ENCODE data around the gene PJVK.
"Not testable (repeated sequence)": the region's sequence is repeated elsewhere in the genome, so short reads cannot be mapped to it uniquely, and the experiment has no call there.

PJVK gene

DNA sequence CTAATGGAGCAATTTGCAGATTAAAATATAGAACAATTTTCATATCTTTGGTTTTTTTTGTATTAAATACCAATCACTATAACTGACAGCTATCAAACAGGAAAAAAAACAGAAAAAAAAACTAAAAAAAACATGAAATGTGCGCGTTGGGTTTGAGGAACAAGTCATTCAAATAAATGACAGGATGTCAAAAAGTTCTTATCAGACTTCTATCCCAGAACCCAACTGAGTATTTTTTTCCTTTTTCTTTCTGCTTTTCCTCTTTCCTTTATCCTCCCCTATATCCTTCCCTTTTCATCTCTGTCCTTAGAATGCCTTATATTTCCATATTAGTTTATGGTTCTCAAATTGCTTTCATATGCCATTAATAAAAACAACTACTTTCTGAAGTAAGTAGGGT, 14.5 kb upstream of the PJVK start:
- DNase-seq: no peak

DNA sequence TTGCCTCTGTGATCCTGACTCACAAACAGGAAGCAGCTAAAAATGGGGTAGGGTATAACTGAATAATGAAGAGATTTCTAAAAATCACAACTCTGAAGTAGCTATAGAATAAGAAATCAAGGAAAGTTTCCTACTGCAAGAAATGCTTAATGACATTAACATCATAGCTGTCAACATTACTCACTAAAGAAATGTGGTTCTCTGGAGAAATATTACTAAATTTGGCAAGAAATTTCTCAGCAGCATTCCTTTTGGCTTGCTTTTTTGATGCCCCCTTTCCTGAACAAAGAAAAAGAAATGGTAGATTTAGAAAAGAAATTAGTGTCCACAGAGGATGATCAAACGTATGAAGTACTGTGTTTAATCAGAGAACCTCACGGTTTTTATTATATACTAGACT, 9.8 kb upstream of the PJVK start:
- no peak for DNase-seq

DNA sequence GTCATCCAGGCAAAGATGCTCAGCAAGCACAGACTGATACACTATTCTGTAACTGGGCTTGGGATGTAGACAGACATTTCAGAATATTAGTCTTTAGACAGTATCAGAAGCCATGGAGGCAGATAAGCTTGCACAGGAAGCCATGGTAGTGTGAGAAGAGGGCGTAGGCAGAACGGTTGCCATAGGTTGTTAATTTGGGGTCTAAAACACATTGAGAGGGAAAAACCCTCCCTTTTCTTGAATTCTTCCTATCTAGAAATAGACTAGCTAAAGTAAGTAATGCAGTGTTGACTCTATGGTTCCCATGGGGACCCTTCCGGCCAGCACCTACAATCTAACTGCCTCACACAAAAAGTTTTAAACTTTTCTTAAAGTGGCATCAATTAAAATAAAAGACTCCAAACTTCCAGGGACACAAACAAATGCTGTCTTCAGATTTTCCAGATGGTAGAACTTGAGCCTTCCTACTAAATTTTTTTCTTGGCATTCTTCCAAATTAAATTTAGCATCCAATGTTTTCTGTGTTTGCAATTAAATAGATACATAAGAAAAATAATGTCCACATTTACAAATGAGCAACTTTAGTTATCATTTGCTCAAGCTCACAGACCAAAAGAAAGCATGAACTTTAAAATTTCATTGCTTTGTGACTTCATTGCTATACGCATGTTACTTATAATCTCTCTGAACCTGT, 2.1 kb upstream of the PJVK start:
- DNase-seq: no peak

DNA sequence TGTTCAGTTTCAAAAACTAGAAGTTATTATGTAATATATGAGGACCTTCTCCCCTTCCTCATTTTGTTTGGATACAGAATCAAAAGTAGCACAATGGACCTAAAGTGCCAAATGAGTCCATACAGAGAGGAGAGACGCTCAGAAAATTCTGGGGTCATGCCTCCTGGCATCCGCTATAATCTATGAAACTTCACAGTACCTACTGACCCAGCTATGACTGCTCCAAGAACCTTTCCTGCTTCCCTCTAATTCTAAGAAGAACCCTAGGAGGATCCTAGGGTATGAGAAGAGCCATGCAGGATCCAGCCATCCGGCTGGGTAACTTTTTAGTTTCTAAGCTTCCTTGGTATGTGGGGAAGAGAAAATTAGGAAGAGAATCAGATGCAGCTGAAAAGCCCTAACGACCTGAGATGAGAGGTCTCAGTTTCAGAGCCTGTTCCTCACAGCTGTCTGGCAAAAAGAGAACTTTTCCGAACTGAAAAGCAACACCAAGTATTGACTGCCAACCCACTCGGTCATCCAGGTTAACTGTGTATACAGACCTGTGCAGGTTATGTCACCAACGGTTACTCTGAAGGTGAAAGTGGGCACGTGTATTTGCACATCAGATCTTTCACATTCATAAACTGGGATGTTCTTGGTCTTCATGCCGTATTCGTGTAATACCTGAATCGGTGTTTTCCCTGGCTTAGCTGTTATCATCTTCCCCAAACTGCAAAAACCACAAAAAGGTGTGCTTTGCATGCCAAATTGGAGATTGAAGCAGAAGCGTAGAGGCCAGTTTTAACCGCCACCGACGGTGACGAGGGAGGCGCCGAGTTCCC, 1.3 kb upstream of the PJVK start:
- DNase-seq: no peak

DNA sequence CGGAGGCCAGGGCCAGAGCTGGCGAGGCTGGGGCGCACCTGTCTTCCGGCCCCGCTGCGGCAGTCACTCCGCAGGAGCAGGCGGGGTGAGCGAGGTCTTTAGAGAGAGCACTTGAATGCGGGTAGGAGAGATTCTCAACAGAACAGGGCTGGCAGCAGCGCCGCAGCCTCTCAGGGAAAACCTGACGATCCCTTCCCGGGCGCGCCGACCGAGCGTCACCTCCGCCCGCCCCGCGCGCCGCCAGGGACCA, 729 bp upstream of the PJVK start:
- DNase-seq: peak in 1 of 2 experiments; percentile 20

- no peak for DNase-seq
Measured at GRCh38 chr2:178452334-178452733, 1.2 kb downstream of the PJVK start.

DNA sequence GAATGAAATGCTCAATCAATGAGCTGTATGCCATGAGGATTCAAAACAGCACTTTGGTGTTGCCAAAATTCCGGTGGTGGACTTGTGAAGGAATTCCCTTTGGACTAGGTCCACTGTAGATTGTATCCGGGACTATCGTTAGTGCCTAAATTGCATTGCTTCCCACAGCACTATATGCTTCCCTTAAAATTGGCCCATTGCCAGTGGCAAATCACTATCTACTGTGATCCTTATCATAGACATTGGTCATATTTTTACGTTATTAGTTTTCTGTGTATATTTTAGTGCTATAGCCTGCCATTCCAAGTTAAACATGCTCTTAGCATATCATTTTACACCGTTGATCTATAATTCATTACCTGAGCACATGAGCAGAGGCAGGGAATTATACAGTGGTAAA, 1.7 kb downstream of the PJVK start:
- DNase-seq: no peak

GRCh38 chr2:178455947-178456346, 4.8 kb downstream of the PJVK start:
- DNase-seq: no peak

DNA sequence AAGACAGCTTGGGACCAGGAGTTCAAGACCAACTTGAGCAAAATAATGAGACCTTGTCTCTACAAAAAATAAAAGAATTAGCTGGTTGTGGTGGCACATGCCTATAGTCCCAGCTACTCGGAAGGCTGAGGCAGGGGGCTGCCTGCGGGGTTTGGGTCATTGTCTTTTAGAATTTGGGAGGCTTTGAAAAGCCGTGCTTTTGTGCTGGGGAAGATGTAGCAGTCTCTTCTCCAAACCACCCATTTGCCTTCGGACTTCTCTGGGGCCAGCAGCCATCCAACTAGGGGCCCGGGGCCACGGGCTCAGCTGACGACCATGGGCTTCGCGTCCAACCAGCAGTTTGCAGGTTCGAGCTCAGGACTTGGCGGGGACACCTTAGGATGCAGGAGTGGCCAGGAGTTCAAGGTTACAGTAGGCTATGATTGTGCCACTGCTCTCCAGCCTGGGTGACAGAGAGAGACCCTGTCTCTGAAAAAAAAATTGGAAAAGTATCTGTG, 6.3 kb downstream of the PJVK start:
- DNase-seq: no peak

DNA sequence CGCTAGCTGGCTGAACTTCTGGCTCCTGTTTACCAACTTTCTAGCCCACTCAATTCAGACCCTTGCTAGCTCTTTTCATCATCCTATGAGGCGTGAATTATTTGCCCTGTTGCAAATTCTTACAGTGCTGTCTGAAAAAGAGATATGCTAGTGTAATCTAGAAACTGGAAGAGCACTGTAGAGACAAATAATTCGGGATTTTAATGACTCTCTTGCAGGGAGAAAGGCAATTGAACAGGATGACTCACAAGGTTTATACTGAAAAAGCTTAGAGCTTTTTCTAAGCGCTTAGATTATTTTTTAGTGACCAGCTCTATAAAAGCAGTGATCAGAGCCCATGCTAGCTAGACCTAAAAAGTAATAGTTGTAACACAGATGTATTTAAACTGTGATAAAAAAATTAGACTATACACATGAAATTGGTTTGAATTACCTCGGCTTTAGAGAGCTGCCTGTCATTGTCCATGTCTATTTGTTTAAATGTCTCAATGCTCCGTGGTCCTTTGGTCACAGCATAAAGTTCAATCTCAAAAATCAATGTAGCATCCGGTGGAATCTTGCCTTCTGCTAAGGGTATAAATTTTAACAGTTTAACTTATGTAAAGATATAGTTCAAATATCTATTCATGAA, 18.2 kb downstream of the PJVK start:
- no peak for DNase-seq

DNA sequence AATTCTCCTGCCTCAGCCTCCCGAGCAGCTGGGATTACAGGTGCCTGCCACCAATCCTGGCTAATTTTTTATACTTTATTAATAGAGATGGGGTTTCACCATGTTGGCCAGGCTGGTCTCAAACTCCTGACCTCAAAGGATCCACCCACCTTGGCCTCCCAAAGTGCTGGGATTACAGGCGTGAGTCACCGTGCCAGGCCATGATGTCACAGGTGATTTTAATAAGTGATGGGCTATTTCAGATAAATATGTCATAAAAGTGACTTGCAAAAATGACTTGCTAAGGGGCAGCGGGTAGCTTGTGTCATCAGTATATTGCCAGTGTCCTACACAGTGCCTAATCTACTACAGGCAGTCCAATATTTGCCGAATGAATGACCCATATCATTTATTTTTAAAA, 20.1 kb downstream of the PJVK start:
- not testable (repeated sequence) for DNase-seq

- DNase-seq: no peak
Measured at GRCh38 chr2:178473373-178473772, 22.2 kb downstream of the PJVK start.

DNA sequence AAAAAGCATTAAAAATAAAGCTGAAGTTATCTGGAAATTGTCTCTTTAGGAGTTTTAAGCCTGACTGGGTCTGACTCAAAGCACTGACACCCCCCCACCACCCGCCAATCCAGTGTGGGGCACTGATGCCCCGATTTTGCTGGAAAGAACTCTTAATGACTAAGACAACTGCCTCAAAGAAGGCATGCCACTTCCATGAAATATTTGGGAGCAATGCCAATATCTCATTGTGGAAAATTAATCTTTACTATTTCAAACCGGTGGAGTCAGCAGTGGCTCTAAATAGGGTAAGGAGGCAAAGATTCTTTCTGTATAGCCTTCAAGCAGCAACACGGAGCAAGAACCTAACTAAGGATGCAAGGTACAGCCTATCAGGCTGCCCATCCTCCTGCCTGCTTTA, 22.8 kb downstream of the PJVK start:
- no peak for DNase-seq

DNA sequence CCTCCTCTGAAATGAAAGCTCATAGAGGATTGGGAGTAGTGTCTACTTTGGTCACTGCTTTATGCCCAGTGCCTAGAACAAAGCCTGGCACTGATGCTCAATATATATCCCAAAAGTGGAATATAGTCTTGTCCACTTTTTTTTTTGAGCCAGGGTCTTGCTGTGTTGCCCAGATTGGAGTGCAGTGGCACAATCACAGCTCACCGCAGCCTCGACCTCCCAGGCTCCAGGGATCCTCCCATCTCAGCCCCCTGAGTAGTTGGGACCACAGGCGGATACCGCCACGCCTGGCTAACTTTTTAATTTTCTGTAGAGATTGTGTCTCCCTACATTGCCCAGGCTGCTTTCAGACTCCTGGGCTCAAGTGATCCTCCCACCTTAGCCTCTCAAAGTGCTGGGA, 23.4 kb downstream of the PJVK start:
- DNase-seq: no peak

GRCh38 chr2:178476477-178476876, 25.3 kb downstream of the PJVK start:
- DNase-seq: no peak

DNA sequence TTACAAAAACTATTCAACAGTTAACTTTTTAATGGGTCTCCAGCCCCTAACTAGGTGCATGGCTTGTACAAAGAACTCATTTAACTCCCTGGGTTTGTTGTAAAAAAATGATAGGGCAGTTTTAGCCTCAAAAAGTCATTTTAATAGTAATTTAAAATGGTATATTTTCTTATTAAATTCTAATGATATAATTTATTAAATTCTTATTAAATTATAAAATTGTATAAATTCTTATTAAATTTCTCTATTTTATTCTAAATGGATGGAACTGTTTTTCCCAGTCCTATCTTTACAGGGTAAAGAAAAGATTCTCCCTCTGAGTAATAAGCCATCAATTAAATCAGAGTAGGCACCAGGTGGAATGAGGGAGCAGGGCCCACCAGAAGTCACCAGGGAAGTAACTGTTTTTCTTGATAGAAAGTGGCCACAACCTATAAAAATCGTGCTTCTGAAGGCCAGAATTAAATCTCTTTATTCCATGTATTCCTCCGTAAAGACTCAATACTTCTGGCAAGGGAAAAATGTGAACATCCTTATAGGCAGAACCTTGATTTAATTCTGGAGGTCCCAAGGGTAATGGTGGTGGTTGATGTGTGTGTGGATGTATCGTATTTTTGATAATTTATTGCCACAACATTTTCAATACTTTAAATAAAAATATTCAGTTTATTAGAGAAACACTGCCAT, 26.4 kb downstream of the PJVK start:
- no peak for DNase-seq

- no peak for DNase-seq
Measured at GRCh38 chr2:178478130-178478438, 26.9 kb downstream of the PJVK start.

DNA sequence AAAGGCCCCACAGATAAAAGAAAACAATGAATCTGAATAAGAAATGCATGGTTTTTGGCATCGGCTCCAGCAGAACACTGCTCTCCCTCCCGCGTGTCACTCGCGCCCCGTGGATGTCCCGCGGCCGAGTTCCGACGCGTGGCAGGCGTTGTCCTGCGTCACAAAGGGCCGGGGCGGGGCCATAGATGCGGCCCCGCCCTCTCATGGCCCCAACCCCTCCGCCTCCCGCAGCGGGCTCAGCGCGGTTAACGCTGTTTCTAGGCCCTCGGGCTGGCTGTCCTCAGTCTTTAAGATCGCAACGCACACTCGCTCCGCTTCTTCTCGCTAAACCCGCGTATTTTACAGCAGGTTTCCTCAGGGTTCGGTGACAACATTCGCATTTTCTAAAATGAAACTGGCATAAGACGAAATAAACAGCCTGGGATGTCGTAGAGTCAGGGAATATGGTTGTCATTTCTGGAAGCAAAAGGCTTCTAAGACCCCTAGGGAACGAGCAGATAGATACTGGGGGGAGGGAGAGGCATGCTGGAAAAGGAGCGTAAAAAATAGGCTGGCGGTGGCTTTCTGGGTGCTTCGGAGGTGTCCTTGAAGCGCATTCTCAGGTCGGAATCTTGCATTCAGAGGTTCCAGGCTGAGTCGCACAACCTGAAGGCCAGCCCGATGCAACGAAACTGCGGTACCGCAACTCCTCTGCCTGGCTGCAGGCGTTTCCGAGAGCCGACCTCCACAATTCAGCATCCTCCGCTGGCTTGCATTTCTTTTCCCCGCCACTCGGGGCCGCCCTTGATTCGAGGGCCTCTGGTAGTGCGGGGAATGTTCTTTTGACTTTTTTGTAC, 27.5 kb downstream of the PJVK start, which contains the start of gene FKBP7:
Gene FKBP7 (minus strand): TSS at position 162 of the 836 bp plus-strand sequence. CDS start 101 bp downstream, at position 61.
- DNase-seq: peak in 1 of 2 experiments; percentile 72

GRCh38 chr2:178479275-178479616, 28.1 kb downstream of the PJVK start:
- no peak for DNase-seq

DNA sequence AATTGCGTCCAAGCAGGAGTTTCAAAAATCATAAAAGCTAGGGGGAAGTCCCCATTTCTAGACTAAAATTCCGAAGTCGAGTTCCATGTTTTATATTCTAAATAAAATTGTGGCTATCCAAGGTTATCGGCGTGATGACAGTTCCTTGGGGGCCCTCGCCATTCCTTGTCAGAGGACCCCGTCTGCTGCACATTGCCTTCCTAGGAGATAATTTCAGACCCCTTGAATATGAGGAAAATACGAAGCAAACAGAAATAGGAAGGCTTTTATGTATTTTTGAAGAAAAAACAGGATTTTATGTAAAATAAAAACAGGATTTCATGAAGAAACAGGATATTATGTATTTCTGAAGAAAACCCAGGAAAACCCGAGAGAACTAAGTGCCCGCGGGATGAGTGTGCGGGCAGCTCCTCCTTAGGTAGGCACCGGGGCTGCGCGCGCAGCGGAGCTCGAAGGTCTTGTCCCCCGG, 28.6 kb downstream of the PJVK start:
- no peak for DNase-seq

GRCh38 chr2:178480227-178481181, 29.3 kb downstream of the PJVK start, which contains the start of gene PLEKHA3:
Gene PLEKHA3 (plus strand): TSS chr2:178480457. CDS start chr2:178480870, 413 bp downstream.
- peak; percentile 19 to 54 for DNase-seq

All from cerebellar nuclear complex (tissue), 1 donor.